Measurements from ENCODE around the gene HOXA3. TPM values are rescaled to one million over a fixed set of nuclear protein-coding genes. Genes with fewer than 3 reads are reported as not detected.
A peak's percentile ranks its signal among the peaks of the same experiment; 100 is the strongest.

HOXA3 gene
- total and polyA plus RNA-seq, 4 experiments from 2014 or later: 0.07 TPM; not detected in 3

- ChIA-PET CTCF (ENCODE audit: partially characterized antibody) (interaction anchor here (1.4 to 3.2 kb wide), 4 partner anchors 13 to 1322 kb away, joined by 3 to 10 read pairs (median 4); partner anchors contain the start of gene HOXA7), POLR2A (ENCODE audit: partially characterized antibody) (interaction anchor here (0.9 to 2.6 kb wide), 5 partner anchors 9 to 1313 kb away, joined by 3 to 9 read pairs (median 6); partner anchors contain the start of gene HOXA11)
- no peaks in the 10 kb centered on the region for H3K36me3 ChIP-seq (ENCODE audit: insufficient read depth, low read length)
- H3K4me1 ChIP-seq (ENCODE audit: insufficient read depth, low read length): peaks cover 31% of the 10 kb centered on the region
- H3K4me3 Mint-ChIP-seq: peak within 1 kb of the TSS; percentile 31 to 81 (median 60)
- H3K27me3 Mint-ChIP-seq: peaks cover 58 to 67% of the 10 kb centered on the region in 2 donors
- peaks cover 60% of the 10 kb centered on the region for H3K27me3 ChIP-seq (ENCODE audit: insufficient read depth, low read length)
- H3K4me3 ChIP-seq (ENCODE audit: low read length in 2 of 2): peak within 1 kb of the TSS in 1 of 2 donors; percentile 32
- H3K27ac ChIP-seq (ENCODE audit: low read depth, low read length): no peak within 1 kb of the TSS
- H3K4me1 Mint-ChIP-seq: peaks cover 10 to 29% (median 15%) of the 10 kb centered on the region in 4 donors
- H3K9me3 Mint-ChIP-seq: peaks cover 0 to 12% (median 2%) of the 10 kb centered on the region in 8 donors
- H3K27ac Mint-ChIP-seq: peak within 1 kb of the TSS in 2 of 7 donors; percentile 72 to 84
- peaks cover 0 to 2% of the 10 kb centered on the region in 2 donors for H3K36me3 Mint-ChIP-seq
- no peaks in the 10 kb centered on the region for H3K9me3 ChIP-seq (ENCODE audit: control insufficient read depth in 1 of 2, low read length in 2 of 2)
- intact Hi-C loops (cut with micrococcal nuclease): loop anchor here (1.0 kb wide), 1 partner anchor 10 kb away; no protein-coding TSS in a partner anchor
- DNase-seq: no peak
Measured at GRCh38 chr7:27173956-27174873, 21.8 kb upstream of the HOXA3 start, which contains the start of gene HOXA10. Gene HOXA10 (minus strand): TSS chr7:27174320. CDS start chr7:27174306, 14 bp downstream.

GRCh38 chr7:27173511-27173955, 21.1 kb upstream of the HOXA3 start:
- peak in 1 of 5 donors; percentile 53 for DNase-seq

GRCh38 chr7:27172823-27173510, 20.6 kb upstream of the HOXA3 start:
- H3K36me3 Mint-ChIP-seq: peaks cover 0 to 2% of the 10 kb centered on the region in 2 donors
- no peak for DNase-seq
- peaks cover 14 to 39% (median 21%) of the 10 kb centered on the region in 4 donors for H3K4me1 Mint-ChIP-seq
- peaks cover 60 to 66% of the 10 kb centered on the region in 2 donors for H3K27me3 Mint-ChIP-seq
- Histone ChIP-seq H3K9me3 (ENCODE audit: control insufficient read depth in 1 of 2, low read length in 2 of 2) (no peaks in the 10 kb centered on the region), H3K27ac (ENCODE audit: low read depth, low read length) (no peak overlapping the region), H3K36me3 (ENCODE audit: insufficient read depth, low read length) (no peaks in the 10 kb centered on the region), H3K27me3 (ENCODE audit: insufficient read depth, low read length) (peaks cover 69% of the 10 kb centered on the region), H3K4me1 (ENCODE audit: insufficient read depth, low read length) (peaks cover 37% of the 10 kb centered on the region), H3K4me3 (ENCODE audit: low read length in 2 of 2) (peak overlapping the region in 1 of 2 donors; percentile 32)
- CTCF ChIA-PET (ENCODE audit: partially characterized antibody): interaction anchor here (0.7 to 3.2 kb wide), 4 partner anchors 10 to 1321 kb away, joined by 3 to 10 read pairs (median 3); no protein-coding TSS in a partner anchor
- intact Hi-C loops (cut with micrococcal nuclease): loop anchor here (1.0 kb wide), 1 partner anchor 11 kb away; no protein-coding TSS in a partner anchor
- peaks cover 0 to 22% (median 4%) of the 10 kb centered on the region in 8 donors for H3K9me3 Mint-ChIP-seq
- H3K27ac Mint-ChIP-seq: peak overlapping the region in 2 of 7 donors; percentile 83 to 84
- POLR2A ChIA-PET (ENCODE audit: partially characterized antibody): interaction anchor here (0.8 to 2.6 kb wide), 6 partner anchors 11 to 1311 kb away, joined by 3 to 6 read pairs (median 4); partner anchors contain the start of genes HOXA11 and HOXA7
- H3K4me3 Mint-ChIP-seq: peak overlapping the region in 7 of 8 donors; percentile 39 to 85 (median 65)

More at GRCh38 chr7:27173511-27173955, 21.1 kb upstream of the HOXA3 start:
- ChIA-PET CTCF (ENCODE audit: partially characterized antibody) (interaction anchor here (1.4 to 3.2 kb wide), 3 partner anchors 13 to 1322 kb away, joined by 3 to 10 read pairs (median 3); no protein-coding TSS in a partner anchor), POLR2A (ENCODE audit: partially characterized antibody) (interaction anchor here (1.1 to 2.6 kb wide), 6 partner anchors 10 to 1312 kb away, joined by 3 to 9 read pairs (median 6); partner anchors contain the start of genes HOXA11 and HOXA7)
- peaks cover 64% of the 10 kb centered on the region for H3K27me3 ChIP-seq (ENCODE audit: insufficient read depth, low read length)
- Mint-ChIP-seq H3K4me1 (peaks cover 14 to 33% (median 20%) of the 10 kb centered on the region in 4 donors), H3K27me3 (peaks cover 58 to 66% of the 10 kb centered on the region in 2 donors), H3K9me3 (peaks cover 0 to 16% (median 3%) of the 10 kb centered on the region in 8 donors), H3K27ac (peak overlapping the region in 1 of 7 donors; percentile 54), H3K4me3 (peak overlapping the region in 1 of 8 donors; percentile 15), H3K36me3 (peaks cover 0 to 2% of the 10 kb centered on the region in 2 donors)
- H3K4me1 ChIP-seq (ENCODE audit: insufficient read depth, low read length): peaks cover 36% of the 10 kb centered on the region
- H3K27ac ChIP-seq (ENCODE audit: low read depth, low read length): no peak overlapping the region
- no peaks in the 10 kb centered on the region for H3K36me3 ChIP-seq (ENCODE audit: insufficient read depth, low read length)
- H3K9me3 ChIP-seq (ENCODE audit: control insufficient read depth in 1 of 2, low read length in 2 of 2): no peaks in the 10 kb centered on the region
- H3K4me3 ChIP-seq (ENCODE audit: low read length in 2 of 2): peak overlapping the region in 1 of 2 donors; percentile 32
- intact Hi-C loops (cut with micrococcal nuclease): loop anchor here (1.0 kb wide), 1 partner anchor 11 kb away; no protein-coding TSS in a partner anchor

GRCh38 chr7:27172315-27172774, 20.0 kb upstream of the HOXA3 start:
- Histone ChIP-seq H3K27me3 (ENCODE audit: insufficient read depth, low read length) (peaks cover 76% of the 10 kb centered on the region), H3K9me3 (ENCODE audit: control insufficient read depth in 1 of 2, low read length in 2 of 2) (no peaks in the 10 kb centered on the region)
- peak overlapping the region; percentile 20 to 85 (median 72) for H3K4me3 Mint-ChIP-seq

GRCh38 chr7:27171637-27172314, 19.4 kb upstream of the HOXA3 start:
- Mint-ChIP-seq H3K4me1 (peaks cover 14 to 47% (median 22%) of the 10 kb centered on the region in 4 donors), H3K9me3 (peaks cover 0 to 33% (median 6%) of the 10 kb centered on the region in 8 donors), H3K27me3 (peaks cover 63 to 68% of the 10 kb centered on the region in 2 donors), H3K36me3 (peaks cover 0 to 2% of the 10 kb centered on the region in 2 donors), H3K27ac (peak overlapping the region in 6 of 7 donors; percentile 2 to 83 (median 58)), H3K4me3 (peak overlapping the region; percentile 52 to 85 (median 73))
- Histone ChIP-seq H3K4me3 (ENCODE audit: low read length in 2 of 2) (no peak overlapping the region), H3K4me1 (ENCODE audit: insufficient read depth, low read length) (peaks cover 37% of the 10 kb centered on the region), H3K36me3 (ENCODE audit: insufficient read depth, low read length) (no peaks in the 10 kb centered on the region), H3K27me3 (ENCODE audit: insufficient read depth, low read length) (peaks cover 81% of the 10 kb centered on the region), H3K9me3 (ENCODE audit: control insufficient read depth in 1 of 2, low read length in 2 of 2) (no peaks in the 10 kb centered on the region), H3K27ac (ENCODE audit: low read depth, low read length) (no peak overlapping the region)
- ChIA-PET POLR2A (ENCODE audit: partially characterized antibody) (interaction anchor here (0.6 to 2.7 kb wide), 3 partner anchors 10 to 41 kb away, joined by 3 to 9 read pairs (median 6); no protein-coding TSS in a partner anchor), CTCF (ENCODE audit: partially characterized antibody) (interaction anchor here (1.2 to 1.9 kb wide), 4 partner anchors 8 to 1277 kb away, joined by 3 to 12 read pairs (median 4); no protein-coding TSS in a partner anchor)
- peak in 1 of 5 donors; percentile 18 for DNase-seq
- intact Hi-C loops (cut with micrococcal nuclease): no loop called here

More at GRCh38 chr7:27172315-27172774, 20.0 kb upstream of the HOXA3 start:
- peaks cover 0 to 27% (median 6%) of the 10 kb centered on the region in 8 donors for H3K9me3 Mint-ChIP-seq
- peaks cover 14 to 41% (median 21%) of the 10 kb centered on the region in 4 donors for H3K4me1 Mint-ChIP-seq
- intact Hi-C loops (cut with micrococcal nuclease): no loop called here
- peaks cover 37% of the 10 kb centered on the region for H3K4me1 ChIP-seq (ENCODE audit: insufficient read depth, low read length)
- POLR2A ChIA-PET (ENCODE audit: partially characterized antibody): interaction anchor here (0.6 to 2.6 kb wide), 7 partner anchors 11 to 1311 kb away, joined by 3 to 6 read pairs (median 3); partner anchors contain the start of genes HOXA11 and HOXA7
- H3K27me3 Mint-ChIP-seq: peaks cover 59 to 65% of the 10 kb centered on the region in 2 donors
- peak overlapping the region in 4 of 7 donors; percentile 19 to 83 (median 48) for H3K27ac Mint-ChIP-seq
- H3K4me3 ChIP-seq (ENCODE audit: low read length in 2 of 2): no peak overlapping the region
- H3K36me3 Mint-ChIP-seq: peaks cover 0 to 2% of the 10 kb centered on the region in 2 donors
- no peaks in the 10 kb centered on the region for H3K36me3 ChIP-seq (ENCODE audit: insufficient read depth, low read length)
- CTCF ChIA-PET (ENCODE audit: partially characterized antibody): interaction anchor here (0.7 to 3.2 kb wide), 4 partner anchors 11 to 1320 kb away, joined by 3 to 10 read pairs (median 3); no protein-coding TSS in a partner anchor
- DNase-seq: peak in 1 of 5 donors; percentile 17
- no peak overlapping the region for H3K27ac ChIP-seq (ENCODE audit: low read depth, low read length)
